Neural crest cell (in vitro differentiated cells): ENCODE data around the gene GSE1. TPM values are rescaled to one million over a fixed set of nuclear protein-coding genes. Genes with fewer than 3 reads are reported as not detected.

Experiments used
- DNase-seq: peaks from one replicate; pipeline ENCODE4 v3.0.0; 2021; ENCODE audit warnings: low read depth, mixed read lengths, low spot score
- H3K27ac Mint-ChIP-seq: one replicate; pipeline ENCODE4 v1.8.0; 2021; ENCODE audit warnings: mild to moderate bottlenecking, mixed read lengths; ENCODE audit not compliant: unreplicated experiment
- H3K27me3 Mint-ChIP-seq: 2 replicates; pipeline ENCODE4 v1.8.0; 2021; ENCODE audit warnings: low read depth, mild to moderate bottlenecking, mixed read lengths
- H3K36me3 Mint-ChIP-seq: 2 replicates; pipeline ENCODE4 v1.8.0; 2021; ENCODE audit warnings: low read depth, mild to moderate bottlenecking, mixed read lengths
- H3K4me1 Mint-ChIP-seq: 2 replicates; pipeline ENCODE4 v1.8.0; 2021; ENCODE audit warnings: mixed read lengths
- H3K4me3 Mint-ChIP-seq: one replicate; pipeline ENCODE4 v1.8.0; 2021; ENCODE audit warnings: mild to moderate bottlenecking, mixed read lengths
- H3K9me3 Mint-ChIP-seq: 2 replicates; pipeline ENCODE4 v1.8.0; 2021; ENCODE audit warnings: mixed read lengths
- total RNA-seq: library from RNA; stranded (reverse); gene quantifications from 2 replicates; pipeline ENCODE4 v1.2.1, GENCODE V29; 2021
- TF ChIP-seq, protein P1 (sequence below): fragments of 200-600 bp; sonication (generic); conservative IDR thresholded peaks from 2 replicates; pipeline ENCODE4 v1.5.0; 2021; ENCODE audit warnings: antibody characterized with exemption, mild to moderate bottlenecking

GSE1 gene
- total RNA-seq, 1 donor from 2014 or later: 27.3 TPM

DNA sequence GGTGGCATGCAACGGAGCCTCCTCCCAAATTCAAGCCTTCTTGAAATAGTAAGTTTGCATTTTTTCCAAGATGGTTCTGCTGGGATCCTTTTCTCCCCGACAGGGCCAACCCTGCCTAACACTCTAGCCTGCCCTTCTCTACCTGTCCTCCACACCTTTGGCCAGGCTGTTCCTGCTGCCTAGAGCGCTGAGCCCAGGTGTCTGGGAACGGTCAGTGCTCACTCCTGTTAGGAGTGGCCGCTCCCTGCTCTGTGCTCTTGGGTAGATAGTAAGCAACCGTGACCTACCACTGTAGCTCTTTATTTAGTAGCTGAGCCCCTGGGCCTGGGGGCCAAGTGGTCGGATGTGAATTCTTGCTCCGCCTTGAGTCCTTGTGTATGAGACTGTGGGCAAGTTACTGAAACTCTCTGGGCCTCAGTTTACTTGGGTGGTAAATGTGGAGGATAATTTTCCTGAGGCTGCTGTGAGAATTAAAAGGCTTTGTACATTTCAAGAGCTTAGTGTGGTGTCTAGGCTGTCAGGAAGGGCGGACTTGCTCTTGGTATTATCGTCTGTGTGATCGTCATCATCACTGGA is 44.0 kb upstream of the GSE1 start:
- H3K9me3 Mint-ChIP-seq: no peaks in the 10 kb centered on the region

DNA sequence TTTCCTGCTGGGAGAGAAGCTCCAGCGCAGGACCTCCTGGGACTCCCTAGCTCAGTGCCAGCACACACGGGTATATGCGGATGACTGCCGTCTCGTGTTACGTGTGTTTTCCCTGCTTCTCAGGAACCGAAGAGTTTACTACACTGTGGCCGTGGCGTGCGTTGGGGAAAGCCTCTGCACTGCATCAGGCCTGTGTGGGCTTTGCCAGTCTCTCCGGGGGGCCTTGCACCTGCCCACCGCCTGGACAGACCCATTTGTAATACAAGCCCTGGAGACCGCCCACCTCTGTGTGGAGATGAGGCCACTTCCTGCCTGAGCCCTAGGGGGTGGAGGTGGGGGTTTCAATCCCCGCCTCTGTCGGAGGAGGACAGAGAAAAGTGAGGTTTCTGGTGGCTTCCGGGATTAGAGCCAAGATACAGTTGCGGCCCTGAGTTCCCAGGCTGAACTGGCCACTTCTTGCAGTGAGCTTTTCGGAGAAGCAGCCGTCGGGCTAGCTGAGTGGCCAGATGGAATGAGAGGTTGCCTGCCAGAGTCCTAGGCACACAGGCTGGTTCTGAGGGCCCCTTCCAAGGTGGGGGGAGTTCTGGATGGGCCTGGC is 43.4 kb upstream of the GSE1 start:
- H3K27ac Mint-ChIP-seq: no peak overlapping the region
- peak overlapping the region; percentile 63 for H3K4me3 Mint-ChIP-seq
- no peaks in the 10 kb centered on the region for H3K9me3 Mint-ChIP-seq
- DNase-seq: no peak
- TF ChIP-seq, protein P1, sequence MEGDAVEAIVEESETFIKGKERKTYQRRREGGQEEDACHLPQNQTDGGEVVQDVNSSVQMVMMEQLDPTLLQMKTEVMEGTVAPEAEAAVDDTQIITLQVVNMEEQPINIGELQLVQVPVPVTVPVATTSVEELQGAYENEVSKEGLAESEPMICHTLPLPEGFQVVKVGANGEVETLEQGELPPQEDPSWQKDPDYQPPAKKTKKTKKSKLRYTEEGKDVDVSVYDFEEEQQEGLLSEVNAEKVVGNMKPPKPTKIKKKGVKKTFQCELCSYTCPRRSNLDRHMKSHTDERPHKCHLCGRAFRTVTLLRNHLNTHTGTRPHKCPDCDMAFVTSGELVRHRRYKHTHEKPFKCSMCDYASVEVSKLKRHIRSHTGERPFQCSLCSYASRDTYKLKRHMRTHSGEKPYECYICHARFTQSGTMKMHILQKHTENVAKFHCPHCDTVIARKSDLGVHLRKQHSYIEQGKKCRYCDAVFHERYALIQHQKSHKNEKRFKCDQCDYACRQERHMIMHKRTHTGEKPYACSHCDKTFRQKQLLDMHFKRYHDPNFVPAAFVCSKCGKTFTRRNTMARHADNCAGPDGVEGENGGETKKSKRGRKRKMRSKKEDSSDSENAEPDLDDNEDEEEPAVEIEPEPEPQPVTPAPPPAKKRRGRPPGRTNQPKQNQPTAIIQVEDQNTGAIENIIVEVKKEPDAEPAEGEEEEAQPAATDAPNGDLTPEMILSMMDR: no peak
- peaks cover 50% of the 10 kb centered on the region for H3K27me3 Mint-ChIP-seq
- no peaks in the 10 kb centered on the region for H3K36me3 Mint-ChIP-seq
- H3K4me1 Mint-ChIP-seq: peaks cover 73% of the 10 kb centered on the region

More for the DNA sequence above, 44.0 kb upstream of the GSE1 start:
- no peak for DNase-seq
- Mint-ChIP-seq H3K27ac (no peak overlapping the region), H3K4me3 (peak overlapping the region; percentile 63), H3K36me3 (no peaks in the 10 kb centered on the region), H3K27me3 (peaks cover 53% of the 10 kb centered on the region), H3K4me1 (peaks cover 73% of the 10 kb centered on the region)
- TF ChIP-seq, protein P1: no peak

GRCh38 chr16:85570213-85570734 is 42.8 kb upstream of the GSE1 start:
- DNase-seq: no peak
- Mint-ChIP-seq H3K4me3 (no peak overlapping the region), H3K27me3 (peaks cover 53% of the 10 kb centered on the region), H3K4me1 (peaks cover 78% of the 10 kb centered on the region), H3K36me3 (no peaks in the 10 kb centered on the region), H3K9me3 (no peaks in the 10 kb centered on the region), H3K27ac (no peak overlapping the region)
- TF ChIP-seq, protein P1: no peak

DNA sequence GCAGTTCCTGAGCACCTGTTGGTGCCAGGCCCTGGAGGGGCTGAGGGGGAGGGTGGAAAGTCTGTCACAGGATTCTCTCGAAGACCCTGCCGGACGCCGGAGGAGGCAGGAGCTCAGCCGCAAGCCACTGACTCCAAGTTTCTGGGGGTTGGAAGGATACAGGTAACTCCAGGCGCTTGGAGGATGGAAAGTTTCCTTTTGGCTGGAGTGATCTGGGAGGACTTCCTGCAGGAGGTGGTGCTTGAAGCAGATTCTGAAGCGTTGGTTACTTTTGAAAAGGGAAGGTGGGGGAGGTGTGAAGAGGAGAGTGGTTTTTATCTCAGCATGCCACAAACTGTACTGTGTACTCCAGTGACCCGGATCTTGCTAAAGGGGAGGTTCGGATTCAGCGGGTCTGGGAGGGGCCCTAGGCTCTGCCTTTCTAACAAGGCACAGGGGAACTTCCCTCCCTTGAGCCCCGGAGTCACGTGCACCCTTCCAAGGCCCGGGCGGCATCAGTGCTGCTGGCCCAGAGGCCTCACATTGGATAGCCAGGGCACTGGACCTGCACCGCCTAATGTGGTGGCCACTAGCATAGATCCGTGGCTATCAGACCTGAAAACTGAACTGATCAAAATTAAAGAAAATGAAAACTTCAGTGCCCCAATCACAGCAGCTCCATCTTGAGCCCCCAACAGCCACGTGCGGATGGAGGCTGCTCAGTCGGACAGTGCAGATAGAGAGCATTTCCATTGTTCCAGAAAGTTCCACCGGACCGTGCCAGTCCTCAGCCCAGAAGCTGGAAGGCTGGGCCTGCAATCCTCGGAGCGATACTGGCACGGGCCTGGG is 42.2 kb upstream of the GSE1 start:
- Mint-ChIP-seq H3K4me1 (peaks cover 80% of the 10 kb centered on the region), H3K36me3 (no peaks in the 10 kb centered on the region), H3K4me3 (peak overlapping the region; percentile 24), H3K27me3 (peaks cover 59% of the 10 kb centered on the region), H3K27ac (no peak overlapping the region), H3K9me3 (no peaks in the 10 kb centered on the region)
- TF ChIP-seq, protein P1: no peak
- no peak for DNase-seq

DNA sequence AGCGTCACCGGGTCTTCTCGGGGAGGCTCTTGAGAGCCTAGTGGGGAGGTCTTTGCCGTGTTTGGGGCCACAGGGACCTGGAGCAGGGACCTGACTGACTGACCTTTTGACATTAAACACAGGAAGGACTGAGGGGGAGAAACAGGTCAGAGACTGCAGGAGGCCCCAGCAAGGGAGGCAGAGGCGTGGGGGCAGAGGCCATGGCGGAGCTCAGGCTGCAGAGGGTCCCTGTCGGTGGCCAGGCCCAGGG is 41.6 kb upstream of the GSE1 start:
- Mint-ChIP-seq H3K27me3 (peaks cover 63% of the 10 kb centered on the region), H3K9me3 (no peaks in the 10 kb centered on the region), H3K36me3 (no peaks in the 10 kb centered on the region), H3K27ac (no peak overlapping the region), H3K4me1 (peaks cover 80% of the 10 kb centered on the region), H3K4me3 (no peak overlapping the region)
- no peak for DNase-seq
- TF ChIP-seq, protein P1: no peak
